ENCODE data around the gene NCF2.

NCF2 gene

DNA sequence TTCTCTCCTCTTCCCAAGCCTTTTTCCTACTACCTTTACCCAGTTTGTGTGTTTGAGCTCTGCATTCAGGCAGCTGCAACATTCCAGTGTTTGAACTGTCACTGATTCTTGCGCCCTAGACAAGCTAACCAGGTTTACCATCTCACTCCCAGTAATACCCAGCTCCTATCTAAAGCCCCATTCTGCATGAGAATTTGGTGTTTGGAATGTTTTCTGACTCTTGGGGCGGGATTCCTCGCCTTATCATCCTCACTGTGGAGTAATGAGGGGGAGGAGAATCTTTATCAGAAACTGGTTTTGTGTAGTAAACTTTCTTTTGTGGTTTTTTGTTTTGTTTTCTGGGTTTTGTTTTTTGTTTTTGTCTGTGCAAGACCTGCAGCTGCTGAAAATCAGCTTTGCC, 36.5 kb downstream of the NCF2 start:
- DNase-seq (ENCODE audit: extremely low read depth in 1 of 2, low read depth in 1 of 2): no peak

GRCh38 chr1:183553331-183553730, 36.9 kb downstream of the NCF2 start:
- no peak for DNase-seq (ENCODE audit: extremely low read depth in 1 of 2, low read depth in 1 of 2)

DNA sequence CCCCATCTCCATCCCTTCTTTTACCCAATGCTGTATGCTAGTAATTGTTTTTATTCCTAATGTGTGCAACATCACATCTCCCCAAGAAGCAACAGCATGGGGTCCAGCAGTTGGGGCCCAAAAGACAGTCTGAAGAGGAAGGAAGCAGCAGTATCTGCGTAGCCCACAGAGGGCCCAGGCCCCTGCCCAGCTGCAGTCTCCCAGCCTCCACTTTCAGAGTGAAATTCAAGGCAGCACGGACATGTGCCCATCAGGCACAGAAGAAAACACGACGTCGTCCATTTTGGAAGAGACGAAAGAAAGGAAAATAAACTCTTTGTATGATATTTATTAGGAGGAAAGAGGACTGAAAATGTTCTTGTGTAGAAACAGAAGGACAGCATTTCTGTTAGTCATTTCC, 37.4 kb downstream of the NCF2 start:
- no peak for DNase-seq (ENCODE audit: extremely low read depth in 1 of 2, low read depth in 1 of 2)

DNA sequence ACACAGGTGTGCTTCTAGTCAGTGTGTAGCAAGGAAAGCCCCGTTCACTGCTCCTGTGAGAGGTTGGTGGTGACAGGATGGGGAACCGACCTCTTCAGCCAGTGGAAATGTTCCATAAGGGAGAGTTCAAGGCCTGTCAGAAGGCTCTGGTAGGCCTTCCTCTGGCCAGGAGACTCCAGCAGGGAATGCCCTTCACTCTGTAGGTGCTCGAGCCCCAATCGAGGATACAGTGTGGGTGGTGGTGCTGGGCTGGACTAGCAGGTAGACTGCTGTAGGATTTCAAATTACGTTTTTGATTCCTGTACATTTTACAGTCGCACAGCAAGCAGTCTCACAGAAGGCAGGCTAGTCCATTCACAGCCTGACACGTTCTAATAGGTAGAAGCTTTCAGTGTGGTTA, 37.8 kb downstream of the NCF2 start:
- no peak for DNase-seq (ENCODE audit: extremely low read depth in 1 of 2, low read depth in 1 of 2)

DNA sequence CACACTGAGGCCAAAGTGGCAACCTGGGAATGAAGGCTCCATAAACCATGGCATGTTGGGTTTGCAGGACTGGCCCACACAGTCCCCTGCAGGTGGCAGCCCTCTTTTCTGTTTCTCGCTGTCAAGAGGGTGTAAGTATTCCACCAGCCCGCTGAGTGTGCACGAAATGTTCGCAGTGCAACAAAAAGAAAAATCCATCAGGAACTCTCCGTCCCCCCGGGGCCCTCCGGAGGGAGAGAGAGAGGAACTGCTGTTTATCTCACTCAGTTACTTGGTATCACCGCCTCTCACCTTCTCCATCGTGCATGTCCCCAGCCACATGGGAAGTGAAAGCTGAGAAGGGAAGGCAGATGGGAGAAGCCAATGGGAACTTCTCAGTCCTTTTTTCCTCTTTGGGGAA, 38.3 kb downstream of the NCF2 start:
- DNase-seq (ENCODE audit: extremely low read depth in 1 of 2, low read depth in 1 of 2): no peak

GRCh38 chr1:183550915-183551314, 39.3 kb downstream of the NCF2 start:
- no peak for DNase-seq (ENCODE audit: extremely low read depth in 1 of 2, low read depth in 1 of 2)

GRCh38 chr1:183548116-183548515, 42.1 kb downstream of the NCF2 start:
- no peak for DNase-seq (ENCODE audit: extremely low read depth in 1 of 2, low read depth in 1 of 2)

DNA sequence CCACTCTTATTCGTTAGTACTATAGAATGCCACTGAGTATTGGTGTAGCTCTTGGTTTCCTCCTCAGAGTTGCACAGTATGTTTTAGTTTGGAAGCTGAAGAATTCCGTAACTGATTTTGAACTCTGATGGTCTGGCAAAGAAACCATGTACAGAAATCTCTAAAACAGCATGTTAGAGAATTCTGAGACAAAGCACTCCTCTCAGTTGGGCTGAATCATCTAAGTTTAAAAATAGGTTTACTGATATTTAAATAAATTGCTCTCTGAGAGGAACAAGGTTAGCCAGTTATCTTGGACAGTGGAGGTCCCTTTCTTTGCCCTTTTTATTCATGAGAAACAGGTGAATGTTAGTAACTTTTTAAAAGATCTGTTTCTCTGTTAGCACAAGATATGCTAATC, 43.8 kb downstream of the NCF2 start:
- no peak for DNase-seq (ENCODE audit: extremely low read depth in 1 of 2, low read depth in 1 of 2)

- no peak for DNase-seq (ENCODE audit: extremely low read depth in 1 of 2, low read depth in 1 of 2)
Measured at GRCh38 chr1:183544598-183545297, 45.5 kb downstream of the NCF2 start.

GRCh38 chr1:183543619-183544204, 46.5 kb downstream of the NCF2 start:
- DNase-seq (ENCODE audit: extremely low read depth in 1 of 2, low read depth in 1 of 2): no peak

DNA sequence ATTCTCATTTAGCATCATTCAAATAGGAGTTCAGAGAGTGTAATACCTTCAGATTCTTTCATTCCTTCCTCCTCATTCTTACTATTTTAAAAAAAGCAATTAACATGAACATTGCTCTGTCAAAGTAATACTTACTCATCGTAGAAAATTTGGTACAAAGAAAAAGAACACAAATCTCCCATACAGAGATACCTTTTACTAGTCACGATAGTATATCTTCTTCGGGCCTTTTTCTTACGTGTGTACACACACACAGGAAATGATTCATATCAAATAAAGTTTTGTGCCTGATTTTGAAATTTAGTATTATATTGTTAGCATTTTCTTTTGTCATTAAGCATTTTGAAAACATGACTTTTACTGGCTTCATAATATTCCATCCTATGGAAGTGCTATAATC, 52.9 kb downstream of the NCF2 start:
- no peak for DNase-seq (ENCODE audit: extremely low read depth in 1 of 2, low read depth in 1 of 2)

DNA sequence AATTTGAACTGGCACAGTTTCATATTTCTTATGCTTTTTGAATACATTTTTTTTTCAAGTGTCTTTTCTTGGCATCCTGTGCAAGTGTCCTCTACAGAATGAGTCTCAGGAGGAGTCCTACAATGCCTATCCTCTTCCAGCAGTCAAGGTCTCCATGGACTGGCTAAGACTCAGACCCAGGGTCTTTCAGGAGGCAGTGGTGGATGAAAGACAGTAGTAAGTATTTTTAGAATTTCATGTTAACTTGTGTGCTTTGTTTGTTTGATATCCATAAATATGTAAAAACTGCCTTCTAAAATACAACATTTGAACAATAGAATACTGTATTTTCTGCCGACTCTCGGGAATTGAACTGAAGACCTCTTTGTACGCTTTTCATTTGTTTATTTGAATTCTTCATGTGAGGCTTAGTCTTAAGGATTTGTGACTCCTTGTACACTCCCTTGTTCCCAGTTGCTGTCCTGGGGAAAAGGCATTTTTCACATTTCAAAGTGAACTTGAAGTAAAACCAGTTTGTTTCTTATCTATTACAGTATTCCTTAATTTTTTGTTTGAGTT, 56.6 kb downstream of the NCF2 start:
- no peak for DNase-seq (ENCODE audit: extremely low read depth in 1 of 2, low read depth in 1 of 2)

DNA sequence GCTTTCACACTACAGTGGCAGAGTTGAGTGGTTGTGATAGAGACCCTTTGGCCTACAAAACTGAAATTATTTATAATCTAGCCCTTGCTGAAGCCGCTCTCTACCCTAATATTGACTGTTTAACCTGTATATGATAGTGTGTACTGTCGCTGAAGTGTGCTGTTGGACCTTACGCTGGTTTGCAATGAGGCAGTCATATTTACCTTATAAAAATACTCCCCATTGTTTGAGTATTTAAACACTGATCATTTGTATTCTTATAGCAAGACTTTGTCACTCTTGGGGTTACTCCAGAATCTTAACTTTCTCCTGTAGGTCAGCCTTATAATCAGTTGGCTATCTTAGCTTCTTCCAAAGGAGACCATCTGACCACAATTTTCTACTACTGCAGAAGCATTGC, 61.7 kb downstream of the NCF2 start:
- DNase-seq (ENCODE audit: extremely low read depth in 1 of 2, low read depth in 1 of 2): no peak

DNA sequence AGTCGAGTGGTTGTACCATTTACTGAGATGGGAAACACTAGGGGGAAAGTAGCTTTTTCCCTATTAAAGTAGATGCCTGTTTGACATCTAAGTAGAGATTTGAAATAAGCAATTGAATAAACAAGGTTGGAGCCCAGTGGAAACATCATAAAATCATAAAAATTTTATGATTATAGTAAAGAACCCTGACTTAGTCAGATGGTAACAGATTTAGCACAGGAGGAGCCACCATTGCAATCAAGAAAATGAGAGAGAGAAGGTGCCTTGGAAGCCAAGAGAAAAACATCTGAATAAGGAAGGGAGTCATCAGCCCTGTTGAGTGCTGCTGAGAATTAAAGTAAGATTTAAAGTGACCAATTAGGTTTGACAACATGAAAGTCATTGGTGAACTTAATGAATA, 68.2 kb downstream of the NCF2 start:
- no peak for DNase-seq (ENCODE audit: extremely low read depth in 1 of 2, low read depth in 1 of 2)

GRCh38 chr1:183520379-183520778, 69.9 kb downstream of the NCF2 start:
- DNase-seq (ENCODE audit: extremely low read depth in 1 of 2, low read depth in 1 of 2): no peak

GRCh38 chr1:183517401-183517800, 72.9 kb downstream of the NCF2 start:
- no peak for DNase-seq (ENCODE audit: extremely low read depth in 1 of 2, low read depth in 1 of 2)

GRCh38 chr1:183516725-183517124, 73.5 kb downstream of the NCF2 start:
- DNase-seq (ENCODE audit: extremely low read depth in 1 of 2, low read depth in 1 of 2): no peak

DNA sequence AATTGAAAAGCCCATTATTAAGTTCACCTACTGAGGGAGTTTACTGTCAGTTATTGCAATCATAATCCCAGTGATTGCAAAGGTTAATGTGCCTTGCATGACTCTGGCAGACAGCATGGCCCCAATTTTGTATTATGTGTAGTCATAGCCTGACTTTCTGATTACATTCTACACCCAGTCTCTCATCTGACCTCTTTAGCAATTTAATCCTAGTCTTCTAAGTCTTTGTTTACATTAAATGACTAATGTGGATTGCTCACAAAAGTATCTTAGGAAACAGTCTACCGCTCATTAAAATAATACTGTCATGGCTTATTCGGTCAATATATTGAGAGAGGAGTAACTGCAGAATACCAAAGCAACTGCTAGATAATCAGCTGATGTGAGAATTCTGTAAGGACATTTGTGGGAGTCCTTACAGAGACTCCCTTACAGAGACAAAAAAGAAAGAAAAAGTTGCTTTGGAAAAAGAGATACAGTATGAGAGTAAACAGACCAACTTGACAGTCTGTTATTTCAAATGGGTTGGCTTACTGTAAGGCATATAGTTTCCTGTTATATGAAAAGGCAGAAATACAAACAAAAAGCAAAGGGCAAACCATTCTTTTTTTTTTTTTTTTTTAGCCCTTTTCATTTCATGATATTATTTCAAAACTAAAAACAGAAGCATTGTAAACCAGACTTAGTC, 75.1 kb downstream of the NCF2 start:
- DNase-seq (ENCODE audit: extremely low read depth in 1 of 2, low read depth in 1 of 2): no peak

GRCh38 chr1:183514235-183514634, 76.0 kb downstream of the NCF2 start:
- no peak for DNase-seq (ENCODE audit: extremely low read depth in 1 of 2, low read depth in 1 of 2)

DNA sequence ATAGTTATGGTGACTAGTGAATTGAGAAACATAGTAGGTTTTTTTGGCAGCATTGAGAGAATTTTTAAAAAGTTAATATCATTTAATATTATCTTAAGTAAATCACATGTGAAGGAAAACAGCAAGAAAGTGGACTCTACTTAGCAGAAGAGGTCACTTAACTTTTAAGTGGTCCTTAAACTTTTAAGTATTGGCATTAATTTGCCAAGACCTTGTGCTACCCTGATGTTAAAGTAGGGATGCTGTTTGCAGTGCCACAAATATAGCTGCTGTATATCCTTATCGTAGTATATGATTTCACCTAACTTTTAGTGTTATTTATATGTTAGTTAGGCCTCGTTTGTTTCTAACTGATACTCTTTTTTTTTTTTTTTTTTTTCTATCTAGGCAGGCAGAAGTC, 77.8 kb downstream of the NCF2 start:
- no peak for DNase-seq (ENCODE audit: extremely low read depth in 1 of 2, low read depth in 1 of 2)

- no peak for DNase-seq (ENCODE audit: extremely low read depth in 1 of 2, low read depth in 1 of 2)
Measured at GRCh38 chr1:183508694-183509093, 81.6 kb downstream of the NCF2 start.

DNA sequence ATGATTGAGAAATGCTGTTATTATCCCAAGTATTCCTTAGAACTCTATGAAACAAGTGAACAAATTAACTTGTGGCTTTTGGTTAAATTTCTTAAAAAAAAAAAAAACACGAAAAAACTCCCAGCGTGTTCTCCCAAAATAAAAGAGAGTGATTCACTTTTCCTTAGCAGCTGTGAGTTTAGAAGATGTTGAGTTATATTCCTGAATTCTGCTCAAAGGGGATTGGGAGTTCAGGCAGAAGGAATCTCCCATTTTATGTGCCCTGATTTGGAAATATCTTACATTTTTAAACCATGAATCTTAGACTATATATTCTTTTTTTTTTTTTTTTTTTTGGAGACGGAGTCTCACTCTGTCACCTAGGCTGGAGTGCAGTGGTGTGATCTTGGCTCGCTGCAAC, 83.7 kb downstream of the NCF2 start:
- no peak for DNase-seq (ENCODE audit: extremely low read depth in 1 of 2, low read depth in 1 of 2)
